HCT116 (cell line): ENCODE results near the gene FAM219A. TPM values are rescaled to one million over a fixed set of nuclear protein-coding genes. Genes with fewer than 3 reads are reported as not detected.

ENCODE experiments used
- ATAC-seq: fragments of 200-7000 bp; cut with Tn5 transposase; 2 replicates; pipeline ENCODE4 v1.9.1; 2020; ENCODE audit warnings: mild to moderate bottlenecking, moderate library complexity
- BruUV-seq: library from RNA; stranded (reverse); fragments of 400-500 nt; replicated peaks from 2 replicates; lab custom pipeline; 2021; lab: Mats Ljungman, UMichigan
- CTCF ChIA-PET: fragments of 300-600 bp; sonication (Branson Sonifier 250); formaldehyde crosslinking; loops from one replicate; lab custom pipeline; 2021; ENCODE audit warnings: antibody characterized with exemption; lab: Charles Lee
- POLR2A ChIA-PET: fragments of 300-600, 350-600 bp; sonication (Branson Sonifier 250); formaldehyde crosslinking; loops from one replicate; lab custom pipeline; 2021; ENCODE audit warnings: antibody characterized with exemption; lab: Charles Lee
- RAD21 ChIA-PET, 2 experiments: fragments of 300-600 bp; sonication (Branson Sonifier 250); formaldehyde crosslinking; loops; one replicate each; lab custom pipeline; 2023; ENCODE audit warnings: low total read pairs in 2 of 2; ENCODE audit not compliant: uncharacterized antibody in 2 of 2, unreplicated experiment in 2 of 2, low non-redundant PET in 1 of 2; lab: Charles Lee
- DNase-seq: peaks from one replicate; pipeline ENCODE4 v3.0.0-alpha.2; 2010; ENCODE audit warnings: low read depth, low spot score
- H2AFZ ChIP-seq: fragments of 200-600 bp; shearing (Covaris generic), sonication (generic); 2 replicates; pipeline ENCODE4 v1.6.1; 2017; ENCODE audit warnings: low read depth, mixed run types, mixed read lengths, antibody characterized with exemption, low read length; ENCODE audit not compliant: poor library complexity, severe bottlenecking
- H3K27ac ChIP-seq: 2 replicates; pipeline ENCODE4 v1.5.1; 2012; ENCODE audit warnings: low read depth, low read length
- H3K27me3 ChIP-seq: fragments of 200-600 bp; sonication (generic); 2 replicates; pipeline ENCODE4 v1.6.1; 2016; ENCODE audit warnings: mixed run types, low read length, mixed read lengths; ENCODE audit not compliant: insufficient read depth
- H3K36me3 ChIP-seq, 2 experiments: fragments of 200-500 bp in 1 of 2; fragments of 200-600 bp in 1 of 2; sonication (Bioruptor generic) in 1 of 2; sonication (generic) in 1 of 2; 2 replicates each; pipeline versions ENCODE4 v1.5.1 to v1.6.1; 2014 to 2016; ENCODE audit warnings: low read length in 2 of 2, inconsistent platforms in 1 of 2, mixed read lengths in 1 of 2, mixed run types in 1 of 2; ENCODE audit not compliant: insufficient read depth in 2 of 2, control insufficient read depth in 1 of 2
- H3K4me1 ChIP-seq, 2 experiments: fragments of 200-600 bp in 1 of 2; sonication (generic) in 1 of 2; 2 replicates each; pipeline versions ENCODE4 v1.5.1 to v1.6.1; 2012 to 2017; ENCODE audit warnings: low read length in 2 of 2, inconsistent platforms in 1 of 2, mild to moderate bottlenecking in 1 of 2, mixed read lengths in 1 of 2, mixed run types in 1 of 2, moderate library complexity in 1 of 2; ENCODE audit not compliant: insufficient read depth in 2 of 2, control insufficient read depth in 1 of 2
- H3K4me2 ChIP-seq: fragments of 200-600 bp; sonication (generic); 2 replicates; pipeline ENCODE4 v1.6.1; 2017; ENCODE audit warnings: mixed run types, low read length, mixed read lengths
- H3K4me3 ChIP-seq, 2 experiments: fragments of 200-600 bp in 1 of 2; sonication (generic) in 1 of 2; replicated peaks in 1 of 2; 2 replicates each; pipeline ENCODE4 v1.5.1; 2011 to 2016; ENCODE audit warnings: low read length in 2 of 2, control low read depth in 1 of 2, low read depth in 1 of 2, mild to moderate bottlenecking in 1 of 2, mixed read lengths in 1 of 2, mixed run types in 1 of 2
- H3K79me2 ChIP-seq: fragments of 200-600 bp; sonication (generic); 2 replicates; pipeline ENCODE4 v1.6.1; 2017; ENCODE audit warnings: mild to moderate bottlenecking, mixed run types, low read length, moderate library complexity, mixed read lengths; ENCODE audit not compliant: insufficient read depth
- H3K9ac ChIP-seq: fragments of 200-600 bp; sonication (generic); 2 replicates; pipeline ENCODE4 v1.6.1; 2016; ENCODE audit warnings: low read length, mixed read lengths
- H3K9me2 ChIP-seq: fragments of 200-600 bp; sonication (generic), shearing (Covaris generic); 2 replicates; pipeline ENCODE4 v1.6.1; 2017; ENCODE audit warnings: mixed run types, mild to moderate bottlenecking, moderate library complexity; ENCODE audit not compliant: insufficient read depth
- H3K9me3 ChIP-seq, 2 experiments: fragments of 200-500 bp in 1 of 2; fragments of 200-600 bp in 1 of 2; sonication (Bioruptor generic) in 1 of 2; sonication (generic) in 1 of 2; 2 replicates each; pipeline ENCODE4 v1.6.1; 2014 to 2017; ENCODE audit warnings: low read length in 2 of 2, mixed read lengths in 2 of 2, inconsistent platforms in 1 of 2, low read depth in 1 of 2, mild to moderate bottlenecking in 1 of 2, mixed run types in 1 of 2, moderate library complexity in 1 of 2; ENCODE audit not compliant: control insufficient read depth in 1 of 2, insufficient read depth in 1 of 2
- H4K20me1 ChIP-seq: fragments of 200-600 bp; sonication (generic), shearing (Covaris generic); 2 replicates; pipeline ENCODE4 v1.6.1; 2017; ENCODE audit warnings: mixed run types, mild to moderate bottlenecking, moderate library complexity; ENCODE audit not compliant: insufficient read depth
- CEBPB ChIP-seq: IDR thresholded peaks from 2 replicates; pipeline ENCODE4 v1.6.1; 2012; ENCODE audit warnings: low read depth
- ELF1 ChIP-seq: IDR thresholded peaks from 2 replicates; pipeline ENCODE4 v1.6.1; 2012; ENCODE audit warnings: low read depth, borderline replicate concordance
- EZH2 ChIP-seq: fragments of 200-600 bp; sonication (generic); IDR thresholded peaks from 2 replicates; pipeline ENCODE4 v1.6.1; 2017; ENCODE audit warnings: antibody characterized with exemption, mixed run types
- EZH2phosphoT487 ChIP-seq: fragments of 200-600 bp; IDR thresholded peaks from 2 replicates; pipeline ENCODE4 v1.6.1; 2018; ENCODE audit warnings: antibody characterized with exemption, borderline replicate concordance
- FOSL1 ChIP-seq: IDR thresholded peaks from 2 replicates; pipeline ENCODE4 v1.6.1; 2012; ENCODE audit warnings: low read depth
- JUND ChIP-seq: IDR thresholded peaks from 2 replicates; pipeline ENCODE4 v1.6.1; 2012
- MAX ChIP-seq: IDR thresholded peaks from 2 replicates; pipeline ENCODE4 v1.6.1; 2012
- POLR2A ChIP-seq: IDR thresholded peaks from 2 replicates; pipeline ENCODE4 v1.7.0; 2011; ENCODE audit warnings: borderline replicate concordance; ENCODE audit not compliant: insufficient read depth, insufficient read length; ENCODE audit errors: extremely low read depth
- RAD21 ChIP-seq: IDR thresholded peaks from 2 replicates; pipeline ENCODE4 v1.6.1; 2012; ENCODE audit warnings: low read depth, mild to moderate bottlenecking
- REST ChIP-seq: IDR thresholded peaks from 2 replicates; pipeline ENCODE4 v1.6.1; 2012; ENCODE audit warnings: low read depth
- SIN3A ChIP-seq: IDR thresholded peaks from 2 replicates; pipeline ENCODE4 v1.6.1; 2012; ENCODE audit warnings: low read depth
- TCF7L2 ChIP-seq: IDR thresholded peaks from 2 replicates; pipeline ENCODE4 v1.7.0; 2011; ENCODE audit warnings: borderline replicate concordance, inconsistent platforms; ENCODE audit not compliant: insufficient read depth, insufficient read length; ENCODE audit errors: extremely low read depth
- ZBTB33 ChIP-seq: IDR thresholded peaks from 2 replicates; pipeline ENCODE4 v1.6.1; 2011; ENCODE audit warnings: mild to moderate bottlenecking, low read length, moderate library complexity; ENCODE audit not compliant: insufficient replicate concordance; ENCODE audit errors: extremely low read depth
- ZFX ChIP-seq: fragments of 450-650 bp; IDR thresholded peaks from 2 replicates; pipeline ENCODE4 v1.6.1; 2017
- ZNF274 ChIP-seq: fragments of 200-500 bp; sonication (Bioruptor generic); IDR thresholded peaks from 2 replicates; pipeline ENCODE4 v1.6.1; 2014; ENCODE audit warnings: mild to moderate bottlenecking, low read depth, low read length, inconsistent platforms
- intact Hi-C: fragments of 100-400 bp; cut with micrococcal nuclease; formaldehyde crosslinking; loops from 2 replicates; pipeline ENCODE4 v1.10.0; 2022
- total RNA-seq: library from RNA; stranded (reverse); gene quantifications from one replicate; pipeline ENCODE4 v1.2.1, GENCODE V29; 2021; ENCODE audit not compliant: unreplicated experiment

Gene FAM219A
- total RNA-seq, 1 experiment from 2014 or later = 13.4 TPM

GRCh38 chr9:34490360-34490759 is 32.0 kb upstream of the FAM219A start:
- H3K4me1 ChIP-seq = no peaks in the 10 kb centered on the region
- POLR2A ChIA-PET = no interaction called here
- BruUV-seq = no TSS peak
- DNase-seq (no peak), ATAC-seq (no peak)
- no peak overlapping the region for H3K4me2 ChIP-seq
- no peaks in the 10 kb centered on the region for H3K9me2 ChIP-seq
- peaks cover 4% of the 10 kb centered on the region; the same call in 1 of the 2 replicates for H3K27me3 ChIP-seq
- H3K9ac ChIP-seq = no peak overlapping the region
- intact Hi-C loops = no loop called here
- CTCF ChIA-PET = interaction anchor here (1.1 to 1.3 kb wide), 2 partner anchors 58 to 87 kb away, joined by 3 to 4 read pairs; no protein-coding TSS in a partner anchor
- no peak for TF ChIP-seq SIN3A
- TF ChIP-seq FOSL1 = no peak
- no peak for TF ChIP-seq ZFX
- TF ChIP-seq MAX = no peak
- H3K27ac ChIP-seq = no peak overlapping the region
- H3K79me2 ChIP-seq = no peaks in the 10 kb centered on the region
- no peak overlapping the region for H2AFZ ChIP-seq
- no peaks in the 10 kb centered on the region for H3K36me3 ChIP-seq
- H3K9me3 ChIP-seq = no peaks in the 10 kb centered on the region
- RAD21 ChIA-PET = no interaction called here
- no peaks in the 10 kb centered on the region for H4K20me1 ChIP-seq
- no peak overlapping the region for H3K4me3 ChIP-seq

- DNase-seq (no peak), ATAC-seq (no peak)
- ChIA-PET POLR2A (no interaction called here), CTCF (no interaction called here), RAD21 (no interaction called here)
- Histone ChIP-seq H3K4me2 (no peak overlapping the region), H2AFZ (no peak overlapping the region), H3K27ac (no peak overlapping the region), H3K79me2 (no peaks in the 10 kb centered on the region), H3K9ac (no peak overlapping the region), H4K20me1 (no peaks in the 10 kb centered on the region), H3K27me3 (peaks cover 4% of the 10 kb centered on the region; the same call in 1 of the 2 replicates), H3K4me1 (peaks cover 0 to 5% of the 10 kb centered on the region in 2 experiments; a peak in 1 of 4 replicates), H3K9me3 (no peaks in the 10 kb centered on the region), H3K4me3 (no peak overlapping the region), H3K9me2 (no peaks in the 10 kb centered on the region), H3K36me3 (no peaks in the 10 kb centered on the region)
- intact Hi-C loops = no loop called here
- no TSS peak for BruUV-seq
- TF ChIP-seq TCF7L2 = no peak
- TF ChIP-seq POLR2A = no peak
- no peak for TF ChIP-seq JUND
- TF ChIP-seq EZH2phosphoT487 = no peak
- no peak for TF ChIP-seq ELF1
- TF ChIP-seq RAD21 = no peak
- no peak for TF ChIP-seq ZNF274
- TF ChIP-seq CEBPB = no peak
- TF ChIP-seq ZBTB33 = no peak
- no peak for TF ChIP-seq REST
- no peak for TF ChIP-seq ZFX
- no peak for TF ChIP-seq FOSL1
- no peak for TF ChIP-seq EZH2
Observed at GRCh38 chr9:34486572-34486971, 28.2 kb upstream of the FAM219A start.
